ENCODE results near the gene WHAMM. TPM values are rescaled to one million over a fixed set of nuclear protein-coding genes. Genes with fewer than 3 reads are reported as not detected.

The WHAMM gene
- total and polyA plus RNA-seq, 2 of the 4 experiments (the other 2 are of a cell fraction): 1.4 to 4.1 TPM

DNA sequence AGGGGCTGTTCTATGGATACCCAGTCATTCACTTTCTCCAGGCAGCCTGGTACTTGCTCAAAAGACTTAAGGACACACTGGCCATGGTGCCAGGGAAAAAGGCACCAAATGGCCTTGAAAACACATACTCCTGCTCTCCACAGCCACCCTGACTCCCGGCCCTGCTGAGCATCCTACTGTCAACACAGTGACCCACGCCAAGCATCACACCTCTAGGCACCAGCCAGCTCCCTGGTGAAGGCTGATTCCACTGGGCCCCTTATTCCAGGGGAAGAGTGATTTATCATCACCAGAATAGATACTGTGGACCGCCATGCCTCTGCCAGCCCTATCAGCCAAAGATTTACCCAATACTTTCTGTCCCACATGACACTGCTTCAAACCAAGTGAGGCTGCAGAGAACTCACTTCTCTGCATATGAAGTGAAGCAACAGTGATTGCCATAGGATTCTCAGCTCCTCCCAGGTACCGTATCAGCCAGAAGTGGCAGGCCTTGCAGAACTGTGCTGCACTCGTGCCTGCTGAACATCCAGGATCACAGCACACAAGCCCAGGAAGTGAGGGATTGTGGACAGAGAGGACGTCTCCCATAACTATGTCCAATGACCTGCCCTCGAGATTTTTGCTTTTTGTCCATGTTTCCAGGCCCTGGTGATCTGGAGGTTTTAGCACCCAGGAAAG, 63.7 kb downstream of the WHAMM start:
- no peak overlapping the region for H3K23ac ChIP-seq (ENCODE audit: low read depth, low read length)
- H2BK15ac ChIP-seq (ENCODE audit: low read depth, low read length): no peak overlapping the region
- H3K4me1 ChIP-seq (ENCODE audit: control insufficient read depth, insufficient read depth, low read length): 0 out of 2 replicates have a peak, but pooled peaks cover 1% of the 10 kb centered on the region
- no peaks in the 10 kb centered on the region for H3K9me3 ChIP-seq (ENCODE audit: control insufficient read depth, insufficient read depth, low read length)
- H3K56ac ChIP-seq (ENCODE audit: extremely low read depth, insufficient read depth, low read length): no peak overlapping the region
- H2BK120ac ChIP-seq (ENCODE audit: low read depth, low read length): no peak overlapping the region
- no peak overlapping the region for H2AFZ ChIP-seq (replicated peaks; ENCODE audit: low read length, poor library complexity)
- H2BK20ac ChIP-seq (ENCODE audit: low read depth, low read length): no peak overlapping the region
- H3K4ac ChIP-seq (ENCODE audit: low read depth, low read length): no peak overlapping the region
- H3K4me3 ChIP-seq (ENCODE audit: insufficient read depth, low read depth, low read length): no peak overlapping the region
- H3K18ac ChIP-seq (ENCODE audit: low read depth, low read length): no peak overlapping the region
- DNase-seq: no peak
- H2AK5ac ChIP-seq (ENCODE audit: low read depth, low read length): no peak overlapping the region
- intact Hi-C loops (cut with micrococcal nuclease): no loop called here
- H3K9me1 ChIP-seq (ENCODE audit: insufficient read depth, low read length): peaks cover 4% of the 10 kb centered on the region; the same call in 1 of the 2 replicates
- H3K14ac ChIP-seq (replicated peaks; ENCODE audit: low read depth, low read length): no peak overlapping the region
- TF ChIP-seq CHD1 (IDR thresholded peaks at IDR 0.05; ENCODE audit: low read depth, low read length) (no peak), BHLHE40 (IDR thresholded peaks at IDR 0.05; ENCODE audit: low read depth, low read length) (no peak), FOS (IDR thresholded peaks at IDR 0.05; ENCODE audit: low read depth, low read length) (no peak), NFE2L2 (IDR thresholded peaks at IDR 0.05; ENCODE audit: low read depth, low read length) (no peak), POLR2A (IDR thresholded peaks at IDR 0.05; ENCODE audit: low read depth, low read length) (no peak), CEBPB (IDR thresholded peaks at IDR 0.05; ENCODE audit: low read depth, low read length) (no peak), RAD21 (IDR thresholded peaks at IDR 0.05; ENCODE audit: low read length) (no peak), MXI1 (IDR thresholded peaks at IDR 0.05; ENCODE audit: borderline replicate concordance, low read depth, low read length) (no peak), RCOR1 (IDR thresholded peaks at IDR 0.05; ENCODE audit: insufficient replicate concordance, low read length) (no peak), SMC3 (IDR thresholded peaks at IDR 0.05; ENCODE audit: low read depth, low read length) (no peak), MAZ (IDR thresholded peaks at IDR 0.05; ENCODE audit: borderline replicate concordance, low read depth, low read length) (no peak), MAFK (IDR thresholded peaks at IDR 0.05; ENCODE audit: low read depth, low read length) (no peak), RFX5 (IDR thresholded peaks at IDR 0.05; ENCODE audit: low read depth, low read length) (no peak)
- TF ChIP-seq, protein P1, sequence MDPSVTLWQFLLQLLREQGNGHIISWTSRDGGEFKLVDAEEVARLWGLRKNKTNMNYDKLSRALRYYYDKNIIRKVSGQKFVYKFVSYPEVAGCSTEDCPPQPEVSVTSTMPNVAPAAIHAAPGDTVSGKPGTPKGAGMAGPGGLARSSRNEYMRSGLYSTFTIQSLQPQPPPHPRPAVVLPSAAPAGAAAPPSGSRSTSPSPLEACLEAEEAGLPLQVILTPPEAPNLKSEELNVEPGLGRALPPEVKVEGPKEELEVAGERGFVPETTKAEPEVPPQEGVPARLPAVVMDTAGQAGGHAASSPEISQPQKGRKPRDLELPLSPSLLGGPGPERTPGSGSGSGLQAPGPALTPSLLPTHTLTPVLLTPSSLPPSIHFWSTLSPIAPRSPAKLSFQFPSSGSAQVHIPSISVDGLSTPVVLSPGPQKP (IDR thresholded peaks at IDR 0.05; ENCODE audit: borderline replicate concordance, low read depth, low read length): no peak
- TF ChIP-seq, protein P2, sequence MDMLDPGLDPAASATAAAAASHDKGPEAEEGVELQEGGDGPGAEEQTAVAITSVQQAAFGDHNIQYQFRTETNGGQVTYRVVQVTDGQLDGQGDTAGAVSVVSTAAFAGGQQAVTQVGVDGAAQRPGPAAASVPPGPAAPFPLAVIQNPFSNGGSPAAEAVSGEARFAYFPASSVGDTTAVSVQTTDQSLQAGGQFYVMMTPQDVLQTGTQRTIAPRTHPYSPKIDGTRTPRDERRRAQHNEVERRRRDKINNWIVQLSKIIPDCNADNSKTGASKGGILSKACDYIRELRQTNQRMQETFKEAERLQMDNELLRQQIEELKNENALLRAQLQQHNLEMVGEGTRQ (IDR thresholded peaks at IDR 0.05; ENCODE audit: low read depth, low read length): no peak
- TF ChIP-seq, protein P3, sequence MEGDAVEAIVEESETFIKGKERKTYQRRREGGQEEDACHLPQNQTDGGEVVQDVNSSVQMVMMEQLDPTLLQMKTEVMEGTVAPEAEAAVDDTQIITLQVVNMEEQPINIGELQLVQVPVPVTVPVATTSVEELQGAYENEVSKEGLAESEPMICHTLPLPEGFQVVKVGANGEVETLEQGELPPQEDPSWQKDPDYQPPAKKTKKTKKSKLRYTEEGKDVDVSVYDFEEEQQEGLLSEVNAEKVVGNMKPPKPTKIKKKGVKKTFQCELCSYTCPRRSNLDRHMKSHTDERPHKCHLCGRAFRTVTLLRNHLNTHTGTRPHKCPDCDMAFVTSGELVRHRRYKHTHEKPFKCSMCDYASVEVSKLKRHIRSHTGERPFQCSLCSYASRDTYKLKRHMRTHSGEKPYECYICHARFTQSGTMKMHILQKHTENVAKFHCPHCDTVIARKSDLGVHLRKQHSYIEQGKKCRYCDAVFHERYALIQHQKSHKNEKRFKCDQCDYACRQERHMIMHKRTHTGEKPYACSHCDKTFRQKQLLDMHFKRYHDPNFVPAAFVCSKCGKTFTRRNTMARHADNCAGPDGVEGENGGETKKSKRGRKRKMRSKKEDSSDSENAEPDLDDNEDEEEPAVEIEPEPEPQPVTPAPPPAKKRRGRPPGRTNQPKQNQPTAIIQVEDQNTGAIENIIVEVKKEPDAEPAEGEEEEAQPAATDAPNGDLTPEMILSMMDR (conservative IDR thresholded peaks at IDR 0.05; ENCODE audit: low read depth, low read length): no peak
- H3K27me3 ChIP-seq (ENCODE audit: control insufficient read depth, insufficient read depth, low read length): no peaks in the 10 kb centered on the region
- 80% methylated on average over 2 of the region's 7 CpGs; no CpG with 5 or more reads in 1 of the 2 experiments for WGBS, 2 experiments (ENCODE audit: extremely low coverage in 2 of 2, insufficient read length in 1 of 2)
- CTCF ChIA-PET: no interaction called here
- in situ Hi-C loops (cut with MboI; ENCODE audit: low sequenced_read_pairs): no loop called here
- H3K27ac ChIP-seq (ENCODE audit: insufficient read depth, low read length): no peak overlapping the region
- dilution Hi-C loops (cut with HindIII; ENCODE audit: low sequenced_read_pairs, unreplicated experiment): no loop called here
- H3K36me3 ChIP-seq (ENCODE audit: control insufficient read depth, insufficient read depth, low read length): no peaks in the 10 kb centered on the region
- H2AK9ac ChIP-seq (replicated peaks; ENCODE audit: low read depth, low read length, poor library complexity): no peak overlapping the region
- no peaks in the 10 kb centered on the region for H4K20me1 ChIP-seq (ENCODE audit: insufficient read depth, low read length)
- no TSS peak for BruUV-seq (replicated peaks)
- H4K91ac ChIP-seq (ENCODE audit: insufficient read depth, low read depth, low read length): no peak overlapping the region
- H4K8ac ChIP-seq (ENCODE audit: low read depth in 2 of 2, low read length in 2 of 2): no peak overlapping the region
- ATAC-seq (ENCODE audit: low read depth): no peak
- no peak overlapping the region for H3K9ac ChIP-seq (ENCODE audit: low read depth, low read length)
- no peak overlapping the region for H4K5ac ChIP-seq (ENCODE audit: low read depth, low read length)
- no peak overlapping the region for H2BK5ac ChIP-seq (ENCODE audit: low read depth, low read length, poor library complexity, severe bottlenecking)
- no peaks in the 10 kb centered on the region for H3K79me1 ChIP-seq (ENCODE audit: low read depth in 1 of 2, low read length in 2 of 2)
- POLR2A ChIA-PET (ENCODE audit: unreplicated experiment): no interaction called here
- no peak overlapping the region for H3K4me2 ChIP-seq (ENCODE audit: low read depth, low read length)
